Type B pancreatic cell (in vitro differentiated cells): ENCODE measurements around the gene KLHL25. TPM values are rescaled to one million over a fixed set of nuclear protein-coding genes. Genes with fewer than 3 reads are reported as not detected.
"Not testable (repeated sequence)": the region's sequence is repeated elsewhere in the genome, so short reads cannot be mapped to it uniquely, and the experiment has no call there.

ENCODE experiments used
- DNase-seq: peaks from one replicate; pipeline ENCODE4 v3.0.0; 2021; ENCODE audit warnings: mixed read lengths; ENCODE audit not compliant: unreplicated experiment; ENCODE audit errors: extremely low spot score
- H3K27ac Mint-ChIP-seq: 2 replicates; pipeline ENCODE4 v1.8.0; 2021; ENCODE audit warnings: mild to moderate bottlenecking, mixed read lengths
- H3K27me3 Mint-ChIP-seq: 2 replicates; pipeline ENCODE4 v1.8.0; 2021; ENCODE audit warnings: mixed read lengths
- H3K36me3 Mint-ChIP-seq: 2 replicates; pipeline ENCODE4 v1.8.0; 2021; ENCODE audit warnings: mixed read lengths
- H3K4me1 Mint-ChIP-seq: one replicate; pipeline ENCODE4 v1.8.0; 2021; ENCODE audit warnings: mixed read lengths; ENCODE audit not compliant: unreplicated experiment
- H3K4me3 Mint-ChIP-seq: 2 replicates; pipeline ENCODE4 v1.8.0; 2021; ENCODE audit warnings: mild to moderate bottlenecking, mixed read lengths
- H3K9me3 Mint-ChIP-seq: 2 replicates; pipeline ENCODE4 v1.8.0; 2021; ENCODE audit warnings: mixed read lengths
- CTCF ChIP-seq: fragments of 200-600 bp; sonication (generic); conservative IDR thresholded peaks from 2 replicates; pipeline ENCODE4 v1.5.0; 2021; ENCODE audit warnings: antibody characterized with exemption, mild to moderate bottlenecking
- total RNA-seq: library from RNA; stranded (reverse); gene quantifications from 2 replicates; pipeline ENCODE4 v1.2.1, GENCODE V29; 2021; ENCODE audit warnings: low replicate concordance

Gene KLHL25
- total RNA-seq, 1 donor from 2014 or later = 12.3 TPM

GRCh38 chr15:85804481-85805170 is 9.9 kb upstream of the KLHL25 start:
- Mint-ChIP-seq H3K27me3 (no peaks in the 10 kb centered on the region), H3K4me3 (no peak overlapping the region), H3K36me3 (no peaks in the 10 kb centered on the region), H3K27ac (no peak overlapping the region), H3K4me1 (peaks cover 9% of the 10 kb centered on the region), H3K9me3 (no peaks in the 10 kb centered on the region)
- no peak for TF ChIP-seq CTCF
- DNase-seq = no peak

GRCh38 chr15:85802617-85803016 is 7.9 kb upstream of the KLHL25 start:
- H3K36me3 Mint-ChIP-seq, H3K27me3 Mint-ChIP-seq, H3K9me3 Mint-ChIP-seq, H3K4me1 Mint-ChIP-seq, H3K27ac Mint-ChIP-seq, H3K4me3 Mint-ChIP-seq, DNase-seq: not testable (repeated sequence)

- Mint-ChIP-seq H3K4me1 (peaks cover 12% of the 10 kb centered on the region), H3K27me3 (no peaks in the 10 kb centered on the region), H3K27ac (no peak overlapping the region), H3K36me3 (no peaks in the 10 kb centered on the region), H3K9me3 (no peaks in the 10 kb centered on the region), H3K4me3 (no peak overlapping the region)
- DNase-seq = no peak
- TF ChIP-seq CTCF = no peak
These were observed 5.9 kb upstream of the KLHL25 start for GRCh38 chr15:85800478-85801123.

GRCh38 chr15:85796371-85796770 is 1.6 kb upstream of the KLHL25 start:
- peaks cover 24% of the 10 kb centered on the region for H3K4me1 Mint-ChIP-seq
- not testable (repeated sequence) for DNase-seq, H3K9me3 Mint-ChIP-seq, H3K27me3 Mint-ChIP-seq, H3K36me3 Mint-ChIP-seq, H3K27ac Mint-ChIP-seq
- peak overlapping the region; percentile 91 for H3K4me3 Mint-ChIP-seq

GRCh38 chr15:85795337-85796305 is 896 bp upstream of the KLHL25 start:
- Mint-ChIP-seq H3K36me3 (no peaks in the 10 kb centered on the region), H3K27me3 (no peaks in the 10 kb centered on the region), H3K4me1 (peaks cover 24% of the 10 kb centered on the region), H3K9me3 (no peaks in the 10 kb centered on the region), H3K4me3 (peak overlapping the region; percentile 91), H3K27ac (peak overlapping the region; percentile 79)
- DNase-seq = no peak
- no peak for TF ChIP-seq CTCF

GRCh38 chr15:85793641-85794597 is 806 bp downstream of the KLHL25 start:
- H3K4me1 Mint-ChIP-seq = peaks cover 30% of the 10 kb centered on the region
- DNase-seq = no peak
- H3K27me3 Mint-ChIP-seq = no peaks in the 10 kb centered on the region
- no peaks in the 10 kb centered on the region for H3K9me3 Mint-ChIP-seq
- no peaks in the 10 kb centered on the region for H3K36me3 Mint-ChIP-seq
- TF ChIP-seq CTCF = no peak
- H3K4me3 Mint-ChIP-seq = peak overlapping the region; percentile 95
- peak overlapping the region; percentile 74 for H3K27ac Mint-ChIP-seq
